Cortex of kidney (tissue), 1 donor: ENCODE measurements around the gene IGSF21.

Source experiments
- DNase-seq: peaks from one replicate; lab custom pipeline; 2025; lab: John Stamatoyannopoulos, UW

IGSF21 gene

DNA sequence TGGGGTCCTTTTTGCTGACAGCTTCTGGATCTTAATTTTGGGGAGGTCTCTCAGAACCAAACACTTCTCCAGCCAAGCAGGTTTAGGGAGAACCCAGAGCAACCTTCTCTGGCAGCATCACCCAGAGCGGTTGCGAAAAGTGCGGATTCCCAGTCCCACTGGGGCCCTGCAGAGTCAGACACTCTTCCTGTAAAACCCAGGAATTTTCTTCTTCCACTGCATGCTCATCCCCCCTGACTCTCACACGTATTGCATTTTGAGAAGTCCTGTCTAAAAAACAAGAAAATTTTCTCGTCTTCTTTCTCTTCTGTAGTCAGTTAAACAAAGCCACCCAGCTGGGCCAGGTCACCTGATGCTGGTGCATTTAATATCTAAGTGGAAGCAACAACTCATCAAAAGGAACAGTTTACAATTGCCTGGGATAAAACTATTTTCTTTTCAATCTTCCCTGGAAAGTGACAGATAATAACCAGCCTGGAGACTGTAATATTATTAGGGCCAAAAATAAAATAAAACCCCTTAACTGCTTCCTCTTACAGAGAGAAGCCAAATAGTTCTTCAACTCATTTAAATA, 156.0 kb downstream of the IGSF21 start:
- no peak for DNase-seq

DNA sequence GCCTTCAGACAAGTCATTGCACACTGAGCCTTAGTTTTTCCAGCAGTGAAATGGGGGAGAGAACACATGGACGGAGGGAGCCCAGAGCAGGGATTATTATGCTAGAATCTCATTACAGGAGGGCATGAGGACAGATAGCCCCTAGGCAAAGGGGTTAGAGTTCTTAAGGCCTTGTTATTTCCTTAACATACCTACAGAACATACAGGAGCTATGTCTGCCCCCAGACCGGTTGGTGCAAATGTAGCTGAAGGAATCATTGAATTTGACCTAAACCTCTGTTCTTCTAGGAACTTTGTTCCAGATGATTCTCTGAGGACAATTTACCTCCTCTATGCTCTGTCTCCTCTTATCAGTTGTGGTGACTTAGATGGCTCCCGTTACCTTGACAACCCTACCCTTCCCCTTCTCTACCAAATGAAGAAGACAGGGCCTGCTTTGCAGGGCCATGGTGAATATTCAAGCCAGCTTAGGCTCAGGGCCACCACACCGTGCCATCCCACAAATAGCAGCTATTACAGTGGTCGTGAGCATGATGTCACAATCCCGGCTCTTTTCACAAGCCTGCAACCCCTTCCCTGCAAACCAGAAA, 156.9 kb downstream of the IGSF21 start:
- DNase-seq: no peak

DNA sequence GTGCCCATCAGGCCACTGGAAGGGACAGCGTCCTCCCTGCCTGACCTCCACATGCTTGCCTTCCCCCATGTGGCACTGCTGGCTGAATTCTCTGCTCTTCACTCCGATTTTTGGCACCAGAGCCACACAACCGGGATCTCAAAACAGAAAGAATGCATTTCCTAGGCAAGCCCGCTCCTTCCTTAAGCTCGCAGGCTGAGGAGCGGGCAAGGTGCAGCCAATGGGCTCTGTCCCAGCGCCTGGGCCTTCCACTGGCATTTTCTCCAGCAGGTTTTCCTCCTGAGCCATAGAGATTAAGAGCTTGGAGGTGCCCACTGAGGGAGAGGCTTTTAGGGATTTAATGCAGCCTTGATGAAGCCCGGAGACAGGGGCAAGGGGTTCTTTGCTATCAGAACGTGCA, 158.0 kb downstream of the IGSF21 start:
- no peak for DNase-seq

DNA sequence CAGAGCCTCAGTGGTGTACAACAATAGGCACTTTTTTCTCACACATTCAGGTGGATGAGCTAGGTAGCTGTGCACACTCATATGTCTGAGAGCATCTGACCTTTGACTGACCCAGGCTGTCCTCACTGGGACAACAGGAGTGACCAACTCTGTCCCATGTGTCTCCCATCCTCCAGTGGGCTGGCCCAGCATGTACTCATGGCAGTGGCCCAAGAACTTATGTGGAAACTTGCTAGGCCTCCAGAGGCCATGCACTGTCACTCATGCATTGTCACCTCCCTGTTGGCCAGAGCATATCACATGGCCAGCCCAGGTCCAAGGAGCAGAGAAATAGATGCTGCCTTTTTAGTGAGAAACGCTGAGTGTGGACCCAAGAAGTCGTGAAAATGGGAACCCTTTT, 158.8 kb downstream of the IGSF21 start:
- no peak for DNase-seq

DNA sequence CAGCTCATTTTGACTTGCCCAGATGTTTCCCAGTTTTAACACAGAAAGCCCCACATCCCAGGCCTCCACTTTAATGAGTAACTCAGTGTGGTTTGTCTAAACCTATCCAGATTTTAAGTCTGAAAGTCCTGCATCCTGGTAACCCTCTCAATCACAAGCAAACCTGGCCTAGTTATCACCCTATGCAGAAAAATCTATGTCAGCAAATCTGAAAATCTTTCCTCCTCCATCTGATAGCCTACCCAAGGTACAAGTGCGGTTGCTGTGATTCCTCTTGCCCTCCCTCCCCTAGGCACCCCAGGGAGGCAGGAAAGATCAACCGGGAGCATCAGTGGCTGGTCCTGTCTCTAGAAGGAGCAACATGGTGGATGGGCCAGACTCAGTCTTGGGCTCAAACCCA, 163.7 kb downstream of the IGSF21 start:
- no peak for DNase-seq

DNA sequence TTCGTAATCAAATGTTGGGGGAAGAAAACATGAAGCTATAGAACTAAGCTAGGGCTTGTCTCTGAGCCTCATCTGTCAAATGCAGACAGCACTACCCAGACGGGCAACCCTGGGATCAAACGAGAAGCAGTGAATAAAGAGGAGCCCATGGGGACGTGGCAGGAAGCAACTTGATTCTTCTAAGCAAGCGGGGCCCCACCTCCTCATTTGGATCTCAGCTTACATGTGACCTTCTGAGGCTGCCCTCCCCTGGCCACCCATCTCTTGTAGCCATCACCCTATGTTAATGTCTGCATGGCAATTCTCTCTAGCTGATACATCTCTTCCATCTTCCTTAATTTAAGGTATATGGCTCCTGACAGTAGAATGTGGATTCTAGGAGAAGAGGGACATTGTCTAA, 171.3 kb downstream of the IGSF21 start:
- no peak for DNase-seq

DNA sequence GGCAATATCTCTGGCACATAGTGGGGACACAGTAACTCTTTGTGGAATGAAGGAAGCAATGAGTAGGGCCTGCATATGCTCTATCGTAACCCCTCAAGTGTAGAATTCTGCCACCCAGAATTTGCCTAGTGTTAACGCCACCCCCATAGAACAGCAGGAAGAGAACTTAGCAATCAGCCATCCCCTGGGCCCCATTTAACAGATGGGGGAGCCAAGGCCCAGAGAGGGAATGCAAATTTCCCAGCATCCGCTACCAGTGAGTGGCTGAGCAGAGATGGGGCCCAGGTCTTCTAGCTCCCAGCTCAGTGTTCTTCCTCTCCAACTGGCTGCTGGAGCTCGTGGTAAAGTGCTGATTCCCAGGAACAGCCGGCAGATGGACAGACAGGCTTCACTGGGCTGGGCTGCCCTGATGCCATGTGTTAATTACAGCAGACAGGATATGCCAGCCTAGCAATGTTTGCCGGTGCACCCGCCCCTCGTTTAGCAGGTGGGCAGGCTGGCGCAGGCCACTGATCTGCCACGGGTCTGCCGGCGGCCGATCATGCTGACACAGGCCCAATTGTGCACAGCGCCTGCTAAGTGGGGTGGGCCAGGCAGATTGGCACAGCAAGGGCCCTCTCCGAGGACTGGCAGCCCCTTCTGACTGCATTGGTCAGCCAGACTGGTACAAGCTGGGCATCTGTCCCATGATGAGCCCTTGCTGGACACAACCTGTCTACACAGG, 171.9 kb downstream of the IGSF21 start:
- DNase-seq: no peak

DNA sequence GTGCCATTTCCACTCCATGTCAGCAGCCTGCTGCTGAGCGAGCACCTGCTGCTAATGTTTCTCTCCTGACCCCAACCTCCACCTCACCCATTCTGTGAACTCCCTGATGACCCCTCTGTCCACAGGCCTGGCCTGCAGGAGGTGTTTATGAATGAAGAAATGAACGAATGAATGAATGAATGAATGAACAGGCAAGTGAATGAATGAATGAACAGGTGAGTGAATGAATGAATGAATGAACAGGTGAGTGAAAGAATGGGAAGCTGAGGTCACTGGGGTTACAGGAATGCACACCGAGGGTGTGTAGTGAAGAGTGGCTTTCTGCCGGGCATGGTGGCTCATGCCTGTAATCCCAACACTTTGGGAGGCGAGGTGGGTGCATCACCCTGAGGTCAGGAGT, 173.4 kb downstream of the IGSF21 start:
- no peak for DNase-seq

DNA sequence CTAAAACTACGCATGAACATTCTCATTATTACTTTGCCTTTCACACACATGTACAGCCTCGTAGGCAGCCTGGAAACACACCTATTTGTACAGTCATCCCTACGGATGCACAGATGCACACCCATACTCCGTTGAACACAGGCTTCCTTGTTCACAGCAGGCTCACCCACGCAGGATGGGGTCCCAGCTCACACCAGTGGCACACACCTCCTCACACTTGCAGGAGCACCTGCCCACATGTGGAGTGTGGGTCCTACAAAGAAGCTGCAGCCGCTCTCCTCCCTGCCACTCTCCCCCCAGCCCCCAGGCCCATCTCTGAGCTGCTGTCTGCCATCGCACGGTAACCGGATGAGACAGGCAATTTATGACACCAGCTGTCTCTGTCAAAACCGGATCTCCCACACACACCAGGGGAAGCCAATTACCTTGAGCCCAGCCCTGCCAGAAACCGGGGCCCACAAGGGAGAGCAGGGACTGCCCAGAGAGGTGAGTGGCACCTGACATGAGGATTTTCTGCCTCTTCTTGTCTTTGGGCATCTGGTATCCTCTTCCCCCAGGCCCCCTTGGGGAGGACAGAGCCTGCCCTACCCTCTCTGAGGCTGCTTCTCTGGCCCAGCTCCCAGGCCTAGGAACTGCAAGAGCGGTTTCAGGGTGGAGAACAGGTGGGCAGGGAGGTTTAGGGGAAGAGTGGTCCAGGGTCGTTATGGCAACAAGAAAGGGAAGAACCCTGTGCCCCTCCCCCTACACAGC, 175.4 kb downstream of the IGSF21 start:
- DNase-seq: no peak

DNA sequence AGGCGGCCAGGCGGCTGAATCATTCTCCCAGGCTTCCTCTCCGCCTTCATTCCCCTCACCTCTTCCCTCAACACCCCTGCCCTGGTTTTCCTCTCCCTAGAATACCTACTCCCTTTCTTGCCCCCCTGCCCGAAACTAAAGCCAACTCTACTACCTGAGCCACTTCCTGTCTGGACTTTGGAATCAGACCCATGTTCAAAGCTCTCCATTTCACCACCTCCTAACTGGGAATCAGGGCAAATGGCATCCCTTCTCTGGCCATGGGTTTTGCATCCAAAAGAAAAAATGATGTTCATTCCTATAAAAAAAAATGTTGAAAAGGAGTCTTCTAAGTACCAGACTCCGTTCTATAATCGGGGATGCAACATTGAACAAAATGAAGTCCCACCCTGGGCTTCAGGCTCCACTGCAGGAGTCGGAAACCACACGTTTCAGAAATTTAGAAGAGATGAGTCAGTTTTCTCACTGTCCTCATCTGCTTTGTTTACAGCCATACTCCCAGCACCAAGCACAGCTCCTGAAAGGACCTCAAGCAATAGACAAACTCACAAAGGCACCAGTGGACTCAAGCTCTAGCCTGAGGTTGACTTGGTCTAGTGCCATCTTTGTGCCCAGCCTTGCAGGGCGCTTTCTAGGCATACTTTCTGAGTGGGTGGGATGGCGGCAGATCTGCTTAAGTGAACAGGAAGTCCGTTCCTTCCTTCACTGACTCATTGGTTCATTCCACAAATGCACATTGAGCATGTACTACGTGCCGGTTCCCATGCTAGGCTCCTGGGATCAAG, 176.2 kb downstream of the IGSF21 start:
- no peak for DNase-seq

DNA sequence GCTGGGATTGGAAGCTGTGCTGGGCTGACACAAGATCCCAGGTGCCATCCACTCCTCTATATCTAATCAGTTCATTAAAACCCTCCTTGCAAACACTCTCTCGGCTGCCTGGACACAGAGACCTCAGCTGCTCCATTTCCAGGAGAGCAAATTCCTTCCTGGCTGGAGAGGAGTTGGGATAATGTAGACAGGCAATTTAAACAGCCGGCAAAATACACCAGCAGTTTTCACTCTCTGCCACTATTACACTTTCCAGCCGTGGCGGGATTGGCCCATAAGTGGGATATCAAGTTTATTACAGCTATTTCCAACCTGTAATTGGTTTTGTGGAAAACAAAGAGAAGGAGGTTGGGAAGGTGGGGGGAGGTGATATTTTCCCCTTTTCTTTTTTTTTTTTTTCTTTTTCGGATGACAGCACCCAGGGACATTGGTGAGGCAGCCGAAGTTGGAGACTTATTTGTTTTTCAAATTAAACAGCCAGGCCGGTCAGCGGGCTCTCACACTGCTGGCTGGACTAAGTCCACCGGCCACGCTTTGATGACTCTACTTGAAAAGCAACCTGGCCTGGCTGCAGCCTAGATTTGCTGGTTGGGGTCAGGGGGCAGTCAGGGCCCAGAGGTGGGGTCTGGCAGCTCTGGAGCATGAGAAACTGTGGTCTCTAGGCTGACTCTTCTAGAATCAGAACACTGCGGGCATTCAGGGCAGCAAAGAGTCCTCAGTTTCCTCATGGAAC, 177.4 kb downstream of the IGSF21 start:
- DNase-seq: no peak

DNA sequence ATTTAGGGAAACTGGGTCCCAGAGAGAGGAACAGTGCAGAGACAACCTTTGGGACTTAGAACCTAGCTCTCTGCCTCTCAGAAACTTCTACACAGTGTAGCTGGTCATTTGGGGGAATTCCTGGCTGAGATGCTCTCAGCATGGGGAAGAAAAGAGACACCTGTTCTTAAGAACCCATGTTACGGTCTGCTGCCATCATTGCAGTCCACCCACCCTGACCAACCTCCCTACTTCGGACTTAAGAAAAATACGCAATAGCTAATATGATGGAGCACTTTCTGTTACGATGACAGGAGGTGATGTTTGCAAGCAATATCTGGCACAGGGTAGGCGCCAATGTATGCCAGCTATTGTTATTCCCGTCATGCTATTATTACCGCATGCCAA, 177.9 kb downstream of the IGSF21 start:
- no peak for DNase-seq

DNA sequence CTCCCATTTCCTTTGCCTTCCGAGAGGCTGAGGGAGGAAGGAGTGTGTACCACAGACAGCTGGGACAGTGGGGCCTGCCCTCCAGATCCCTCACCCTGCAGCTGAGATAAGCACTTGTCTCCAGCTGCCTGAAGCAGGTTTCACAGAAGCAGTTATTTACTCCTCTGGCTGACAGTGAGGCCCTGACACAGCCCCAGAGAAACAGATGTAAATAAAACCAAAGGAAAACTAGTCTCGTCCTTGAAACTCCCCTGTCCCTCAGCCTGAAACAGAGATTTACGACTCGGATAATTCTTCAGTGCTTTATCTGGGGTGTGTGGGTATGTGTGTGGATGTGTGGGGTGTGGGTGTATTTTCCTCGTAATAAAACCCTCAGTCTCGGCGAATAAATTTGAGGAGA, 181.1 kb downstream of the IGSF21 start:
- DNase-seq: no peak

DNA sequence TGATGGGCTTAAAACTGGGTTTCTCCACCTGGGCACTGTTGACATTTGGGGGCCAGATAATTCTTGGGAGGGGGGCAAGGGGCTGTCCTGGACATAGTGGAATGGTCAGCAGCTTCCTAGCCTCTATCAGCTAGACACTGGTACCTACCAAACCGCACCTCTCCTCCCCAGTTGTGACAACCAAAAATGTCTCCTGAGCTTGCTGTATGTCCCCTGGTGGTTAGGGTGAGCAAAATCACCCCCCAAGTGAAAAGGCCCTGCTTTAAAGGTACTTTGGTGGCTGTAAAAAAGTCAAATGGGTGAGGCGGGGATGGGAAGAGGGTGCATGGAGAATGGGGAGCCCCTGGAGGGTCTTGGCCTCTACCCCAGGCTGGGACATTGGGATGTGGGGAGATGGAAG, 182.0 kb downstream of the IGSF21 start:
- DNase-seq: no peak

DNA sequence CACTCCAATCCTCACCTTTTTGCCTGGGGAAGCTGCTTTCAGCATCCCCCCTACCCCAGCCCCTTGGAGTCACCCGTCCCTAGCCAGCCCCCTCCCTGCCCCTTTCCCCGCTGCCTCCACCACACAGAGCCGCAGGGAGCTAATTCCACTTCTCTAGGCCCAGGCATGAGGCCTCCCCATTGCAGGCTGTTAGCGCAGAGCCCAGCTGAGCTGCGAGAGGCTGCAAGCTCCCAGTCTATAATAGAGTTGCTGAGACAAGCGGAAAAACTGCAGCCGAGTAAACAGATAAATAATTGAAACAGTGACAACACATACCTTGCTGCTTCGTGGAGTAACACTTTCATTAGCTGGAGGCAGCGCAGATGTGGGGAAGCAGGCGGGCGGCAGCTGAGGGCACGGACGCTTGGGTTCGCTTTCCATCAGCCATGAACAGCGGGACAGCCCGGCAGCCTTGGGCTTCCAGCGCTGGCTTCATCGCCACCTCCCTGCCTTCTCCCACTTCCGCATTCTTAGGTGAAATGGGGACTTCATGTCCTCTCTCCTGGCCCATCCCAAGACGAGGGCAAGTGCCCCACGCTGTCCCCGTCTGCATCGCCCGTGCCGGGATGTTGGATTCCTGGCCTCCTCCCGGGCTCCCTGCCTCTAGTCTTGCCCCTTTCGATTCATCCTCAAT, 183.3 kb downstream of the IGSF21 start:
- no peak for DNase-seq

DNA sequence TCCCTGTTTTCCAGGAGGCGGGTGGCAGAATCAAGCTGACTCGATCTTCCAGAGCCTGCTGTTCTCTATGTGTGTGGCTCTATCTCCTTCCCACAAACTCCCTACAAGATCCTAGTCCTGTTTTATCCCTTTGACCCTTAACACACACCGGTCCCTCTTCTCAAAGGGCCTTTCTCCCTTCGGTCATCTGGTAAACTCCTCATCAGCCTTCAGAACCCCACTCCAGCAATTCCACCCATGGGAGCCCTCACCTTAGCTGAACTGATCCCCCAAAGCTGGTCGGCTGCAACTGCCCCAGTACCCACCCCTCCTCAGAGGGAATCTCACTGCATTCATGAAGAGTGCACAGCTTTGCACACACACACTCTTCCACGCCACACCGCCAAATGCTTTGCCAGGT, 184.9 kb downstream of the IGSF21 start:
- no peak for DNase-seq

DNA sequence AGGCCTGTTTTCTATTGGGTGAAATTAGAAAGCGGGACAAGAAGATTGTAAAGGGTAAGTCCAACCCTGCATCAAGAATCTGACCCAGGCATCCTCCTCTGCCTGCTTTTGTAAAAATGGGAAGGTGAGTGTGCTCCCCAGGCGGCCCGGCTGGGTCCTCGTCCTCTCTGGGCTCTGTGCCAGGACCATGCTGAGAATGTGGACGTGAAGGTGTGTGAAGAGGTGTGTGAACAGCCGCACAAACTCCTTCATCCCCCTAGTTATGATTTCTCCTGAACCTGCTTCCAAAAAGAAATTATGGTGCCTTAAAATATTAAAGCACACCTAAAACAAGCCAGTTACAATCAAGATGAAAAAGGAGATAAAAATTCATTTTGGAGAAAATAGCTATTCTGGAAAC, 185.7 kb downstream of the IGSF21 start:
- no peak for DNase-seq

DNA sequence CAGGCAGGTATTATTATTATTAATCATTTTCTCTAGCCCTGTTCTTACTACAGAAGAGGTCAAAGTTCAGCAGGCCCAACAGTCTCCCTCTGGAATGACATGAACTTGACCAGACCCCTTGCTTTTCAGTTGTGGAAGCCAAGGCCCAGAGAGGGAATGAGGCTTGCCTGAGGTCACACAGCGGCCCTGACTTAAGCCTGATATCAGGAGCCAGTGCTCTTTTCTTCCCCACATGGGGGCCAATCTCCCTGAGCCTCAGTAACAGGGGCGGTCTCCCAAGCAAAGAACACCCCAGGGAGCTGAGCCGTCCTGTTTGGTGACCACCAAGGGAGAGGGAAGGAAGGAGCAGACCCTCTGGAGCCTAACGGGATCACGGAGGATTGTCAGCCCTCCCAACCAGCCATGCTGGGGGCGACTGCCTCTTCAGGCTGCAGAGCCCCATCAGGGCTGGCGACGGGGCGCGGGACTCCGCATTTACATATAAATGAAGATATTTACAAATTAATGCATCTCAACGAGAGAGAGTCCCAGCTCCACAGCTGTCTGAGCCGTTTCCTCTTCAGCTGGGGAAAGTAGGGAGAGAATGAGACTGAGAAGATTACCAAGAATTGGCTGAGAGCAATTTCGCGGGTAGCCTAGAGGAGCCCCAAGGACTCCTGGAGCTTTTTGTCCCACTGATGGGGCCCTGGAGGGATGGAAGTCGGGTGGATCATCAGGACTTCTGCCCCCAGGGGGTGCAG, 187.0 kb downstream of the IGSF21 start:
- no peak for DNase-seq

DNA sequence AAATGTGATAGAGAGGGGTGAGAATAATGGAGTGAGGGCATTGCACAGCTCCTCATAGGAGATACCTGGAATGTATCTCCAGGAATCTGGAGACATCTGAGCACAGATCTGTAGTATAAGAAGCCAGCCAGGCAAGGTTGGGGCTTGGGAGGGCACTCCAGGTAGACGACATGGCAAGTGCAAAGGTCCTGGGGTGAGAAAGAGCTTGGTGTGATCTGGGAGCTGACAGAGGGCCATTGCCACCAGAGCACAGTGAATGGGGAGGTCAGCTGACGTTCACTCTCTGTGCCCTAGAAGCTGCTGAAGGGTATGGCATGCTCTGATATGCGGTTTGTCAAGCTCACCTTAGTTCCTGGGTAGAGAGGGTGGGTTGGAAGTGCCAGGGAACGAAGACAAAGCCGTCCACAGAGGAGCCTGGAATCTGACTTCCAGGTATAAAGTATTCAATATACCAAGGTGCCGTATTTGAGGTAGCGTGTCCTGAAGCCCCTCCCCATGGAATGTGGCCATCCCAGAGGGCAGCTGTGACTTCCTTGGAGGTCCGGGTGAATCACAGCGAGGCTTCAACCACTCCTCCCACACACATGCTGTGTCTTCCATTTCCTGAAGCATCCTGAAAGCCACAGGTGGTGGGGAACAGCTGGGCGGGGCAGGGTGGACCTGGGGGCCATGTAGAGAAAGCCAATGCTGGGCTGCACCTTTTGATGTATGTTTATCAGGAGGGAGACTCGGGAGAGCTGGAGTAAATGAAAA, 190.5 kb downstream of the IGSF21 start:
- no peak for DNase-seq
